Keratinocyte (primary cell): ENCODE data around the gene TEX53. TPM values are rescaled to one million over a fixed set of nuclear protein-coding genes. Genes with fewer than 3 reads are reported as not detected.

Source experiments
- DNase-seq: peaks from one replicate; pipeline ENCODE4 v3.0.0-alpha.2; 2011; ENCODE audit warnings: low read depth, missing footprints, low spot score
- FAIRE-seq: peaks from 2 replicates; lab custom pipeline; 2011; peaks lifted over from hg19 to GRCh38; lab: Jason Lieb, UNC
- H2AFZ ChIP-seq: 2 replicates; pipeline ENCODE4 v1.6.0; 2012; ENCODE audit warnings: low read length, control low read depth, inconsistent platforms; ENCODE audit not compliant: control insufficient read depth
- H3K27ac ChIP-seq: 2 replicates; pipeline ENCODE4 v1.5.1; 2011; ENCODE audit warnings: low read length; ENCODE audit not compliant: control insufficient read depth, insufficient read depth
- H3K27me3 ChIP-seq: 3 replicates; pipeline ENCODE4 v1.6.0; 2011; ENCODE audit warnings: low read length; ENCODE audit not compliant: control insufficient read depth, insufficient read depth; ENCODE audit errors: extremely low read depth
- H3K36me3 ChIP-seq, 2 experiments: 2 replicates in 1 of 2; 3 replicates in 1 of 2; pipeline ENCODE4 v1.5.1; 2011; ENCODE audit warnings: low read length in 2 of 2, mild to moderate bottlenecking in 1 of 2; ENCODE audit not compliant: control insufficient read depth in 2 of 2, insufficient read depth in 2 of 2; ENCODE audit errors: extremely low read depth in 1 of 2
- H3K4me1 ChIP-seq: 3 replicates; pipeline ENCODE4 v1.5.1; 2011; ENCODE audit warnings: low read length; ENCODE audit not compliant: control insufficient read depth, insufficient read depth; ENCODE audit errors: extremely low read depth
- H3K4me2 ChIP-seq: 3 replicates; pipeline ENCODE4 v1.6.0; 2011; ENCODE audit warnings: low read depth, low read length; ENCODE audit not compliant: control insufficient read depth, insufficient read depth; ENCODE audit errors: extremely low read depth
- H3K4me3 ChIP-seq, 3 experiments: fragments of 200-600 bp in 1 of 3; sonication (generic) in 1 of 3; 2 replicates in 2 of 3; 3 replicates in 1 of 3; pipeline ENCODE4 v1.5.1; 2011 to 2016; ENCODE audit warnings: low read length in 3 of 3, mild to moderate bottlenecking in 3 of 3, control low read depth in 2 of 3, inconsistent platforms in 1 of 3, low read depth in 1 of 3, mixed read lengths in 1 of 3, mixed run types in 1 of 3, moderate library complexity in 1 of 3; ENCODE audit not compliant: control insufficient read depth in 2 of 3, insufficient read depth in 2 of 3; ENCODE audit errors: extremely low read depth in 1 of 3
- H3K79me2 ChIP-seq: 2 replicates; pipeline ENCODE4 v1.6.0; 2012; ENCODE audit warnings: low read length; ENCODE audit not compliant: control insufficient read depth, insufficient read depth
- H3K9ac ChIP-seq: 3 replicates; pipeline ENCODE4 v1.6.0; 2011; ENCODE audit warnings: low read length; ENCODE audit not compliant: control insufficient read depth, insufficient read depth; ENCODE audit errors: extremely low read depth
- H3K9me1 ChIP-seq: 3 replicates; pipeline ENCODE4 v1.6.0; 2011; ENCODE audit warnings: low read length; ENCODE audit not compliant: control insufficient read depth, insufficient read depth; ENCODE audit errors: extremely low read depth
- H3K9me3 ChIP-seq: 2 replicates; pipeline ENCODE4 v1.5.1; 2012; ENCODE audit warnings: low read depth, low read length; ENCODE audit not compliant: control insufficient read depth
- H4K20me1 ChIP-seq: 3 replicates; pipeline ENCODE4 v1.6.0; 2011; ENCODE audit warnings: low read length; ENCODE audit not compliant: control insufficient read depth, insufficient read depth; ENCODE audit errors: extremely low read depth
- EZH2 ChIP-seq: IDR thresholded peaks from one replicate; pipeline ENCODE4 v1.6.1; 2012; ENCODE audit warnings: inconsistent platforms, mild to moderate bottlenecking, low read length, moderate library complexity
- dilution Hi-C: fragments of 300-500 bp; cut with MboI; formaldehyde crosslinking; loops from one replicate; pipeline ENCODE4 v1.7.0; 2020; ENCODE audit warnings: low sequenced_read_pairs; ENCODE audit not compliant: extremely low pct_ligation_motif_present
- polyA plus RNA-seq, 5 experiments: library from polyadenylated mRNA; depleted of rRNA in 3 of 5; stranded (reverse) in 3 of 5; stranded (forward) in 1 of 5; unstranded in 1 of 5; fragments of >200 nt; gene quantifications; 1 replicate in 1 of 5; 2 replicates in 3 of 5; 3 replicates in 1 of 5; pipeline versions ENCODE4 v1.2.1 to v1.2.3, GENCODE V29; 2011 to 2012; ENCODE audit warnings: missing spikeins in 2 of 5, low read depth in 1 of 5, low replicate concordance in 1 of 5
- TF ChIP-seq, protein P1 (sequence below), 3 experiments: IDR thresholded peaks in 1 of 3; conservative IDR thresholded peaks in 1 of 3; optimal IDR thresholded peaks in 1 of 3; 2 replicates in 2 of 3; 3 replicates in 1 of 3; pipeline versions ENCODE3 to v1.5.1; 2011; ENCODE audit warnings: low read length in 3 of 3, mild to moderate bottlenecking in 3 of 3, moderate library complexity in 2 of 3, control low read depth in 1 of 3, inconsistent platforms in 1 of 3; ENCODE audit not compliant: insufficient read depth in 2 of 3; ENCODE audit errors: extremely low read depth in 1 of 3

TEX53 gene
- polyA plus RNA-seq, 1 donor (not counting 4 experiments of a cell fraction or from before 2014, with no cell fraction given), result not detected

DNA sequence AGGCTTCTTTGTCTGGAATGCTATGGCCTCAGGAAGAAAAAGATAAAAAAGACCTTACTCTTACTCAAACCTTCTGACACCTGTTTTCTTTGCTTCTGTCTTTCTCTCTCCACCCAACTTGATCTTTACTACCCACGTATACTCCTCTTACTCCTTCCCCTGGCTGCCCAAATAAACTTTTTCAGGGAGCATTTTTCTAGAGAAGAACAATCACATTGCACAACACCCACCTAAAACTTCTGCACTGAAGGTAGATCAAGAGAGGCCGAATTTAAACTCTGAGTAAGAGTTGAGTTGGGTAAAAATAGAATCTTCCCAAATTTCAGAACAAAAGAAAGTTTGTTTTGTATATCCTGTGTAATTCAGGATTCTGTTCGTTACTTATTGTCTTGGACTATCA, 20.5 kb upstream of the TEX53 start:
- no peak for FAIRE-seq
- dilution Hi-C loops, result loop anchor here (25.0 kb wide), 1 partner anchor 334 kb away; no protein-coding TSS in a partner anchor
- H3K9ac ChIP-seq, result no peak overlapping the region

DNA sequence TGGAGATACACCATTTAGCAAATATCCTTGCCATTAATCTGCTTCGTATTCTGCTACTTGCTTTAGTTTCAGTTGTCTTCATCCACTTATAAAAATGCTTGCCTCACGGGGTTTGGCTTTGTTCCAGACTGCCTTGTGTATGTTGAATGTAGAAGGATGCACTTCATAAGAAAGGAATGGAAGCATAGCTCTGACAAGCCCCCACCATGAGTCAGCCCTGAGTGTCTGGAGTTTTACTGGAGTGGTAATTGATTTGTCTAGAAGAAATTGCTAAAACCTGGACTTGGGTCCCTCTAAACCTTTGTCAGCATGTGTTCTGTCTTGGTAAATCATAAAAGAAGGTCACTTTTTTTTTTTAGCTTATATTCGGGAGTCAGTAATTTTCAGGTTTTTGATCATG, 19.8 kb upstream of the TEX53 start:
- no peaks in the 10 kb centered on the region for H3K27me3 ChIP-seq
- peak overlapping the region; percentile 3 for H2AFZ ChIP-seq
- H3K79me2 ChIP-seq, result no peaks in the 10 kb centered on the region
- no peaks in the 10 kb centered on the region for H3K36me3 ChIP-seq
- TF ChIP-seq, protein P1, sequence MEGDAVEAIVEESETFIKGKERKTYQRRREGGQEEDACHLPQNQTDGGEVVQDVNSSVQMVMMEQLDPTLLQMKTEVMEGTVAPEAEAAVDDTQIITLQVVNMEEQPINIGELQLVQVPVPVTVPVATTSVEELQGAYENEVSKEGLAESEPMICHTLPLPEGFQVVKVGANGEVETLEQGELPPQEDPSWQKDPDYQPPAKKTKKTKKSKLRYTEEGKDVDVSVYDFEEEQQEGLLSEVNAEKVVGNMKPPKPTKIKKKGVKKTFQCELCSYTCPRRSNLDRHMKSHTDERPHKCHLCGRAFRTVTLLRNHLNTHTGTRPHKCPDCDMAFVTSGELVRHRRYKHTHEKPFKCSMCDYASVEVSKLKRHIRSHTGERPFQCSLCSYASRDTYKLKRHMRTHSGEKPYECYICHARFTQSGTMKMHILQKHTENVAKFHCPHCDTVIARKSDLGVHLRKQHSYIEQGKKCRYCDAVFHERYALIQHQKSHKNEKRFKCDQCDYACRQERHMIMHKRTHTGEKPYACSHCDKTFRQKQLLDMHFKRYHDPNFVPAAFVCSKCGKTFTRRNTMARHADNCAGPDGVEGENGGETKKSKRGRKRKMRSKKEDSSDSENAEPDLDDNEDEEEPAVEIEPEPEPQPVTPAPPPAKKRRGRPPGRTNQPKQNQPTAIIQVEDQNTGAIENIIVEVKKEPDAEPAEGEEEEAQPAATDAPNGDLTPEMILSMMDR (optimal IDR thresholded peaks at IDR 0.05 in 1 of 3, IDR thresholded peaks at IDR 0.05 in 1 of 3, conservative IDR thresholded peaks at IDR 0.05 in 1 of 3; ENCODE audit: extremely low read depth in 1 of 3, insufficient read depth in 2 of 3, low read length in 3 of 3), result no peak
- TF ChIP-seq EZH2, result no peak
- dilution Hi-C loops, result loop anchor here (25.0 kb wide), 1 partner anchor 335 kb away; no protein-coding TSS in a partner anchor
- no peaks in the 10 kb centered on the region for H3K9me1 ChIP-seq
- H3K4me2 ChIP-seq, result peak overlapping the region; percentile 59
- H4K20me1 ChIP-seq, result no peaks in the 10 kb centered on the region
- H3K27ac ChIP-seq, result peak overlapping the region; percentile 77
- DNase-seq (peak; percentile 95), FAIRE-seq (peak; percentile 85)
- no peaks in the 10 kb centered on the region for H3K9me3 ChIP-seq
- no peak overlapping the region for H3K4me3 ChIP-seq
- H3K4me1 ChIP-seq, result peaks cover 38% of the 10 kb centered on the region
- peak overlapping the region; percentile 17 for H3K9ac ChIP-seq

More for the DNA sequence above, 20.5 kb upstream of the TEX53 start:
- no peaks in the 10 kb centered on the region for H3K27me3 ChIP-seq
- no peaks in the 10 kb centered on the region for H3K9me1 ChIP-seq
- no peak overlapping the region for H3K4me3 ChIP-seq
- H3K27ac ChIP-seq, result peak overlapping the region; percentile 77
- no peaks in the 10 kb centered on the region for H3K36me3 ChIP-seq
- no peaks in the 10 kb centered on the region for H3K9me3 ChIP-seq
- no peak for DNase-seq
- H3K4me1 ChIP-seq, result peaks cover 38% of the 10 kb centered on the region
- no peak overlapping the region for H2AFZ ChIP-seq
- H3K4me2 ChIP-seq, result peak overlapping the region; percentile 59
- TF ChIP-seq, protein P1 (optimal IDR thresholded peaks at IDR 0.05 in 1 of 3, IDR thresholded peaks at IDR 0.05 in 1 of 3, conservative IDR thresholded peaks at IDR 0.05 in 1 of 3; ENCODE audit: extremely low read depth in 1 of 3, insufficient read depth in 2 of 3, low read length in 3 of 3), result no peak
- no peak for TF ChIP-seq EZH2
- H4K20me1 ChIP-seq, result no peaks in the 10 kb centered on the region
- no peaks in the 10 kb centered on the region for H3K79me2 ChIP-seq
